Liver (tissue), 4 donors: ENCODE data around the gene VSIG10L. TPM values are rescaled to one million over a fixed set of nuclear protein-coding genes. Genes with fewer than 3 reads are reported as not detected.

Source experiments
- HNF4G ChIP-seq: IDR thresholded peaks from 2 replicates; pipeline ENCODE4 v1.6.1; 2016; ENCODE audit warnings: antibody characterized with exemption
- polyA plus RNA-seq, 2 donors: library from polyadenylated mRNA; stranded (reverse) in 1 of 2; unstranded in 1 of 2; fragments of 200-250 nt in 1 of 2; fragments of >200 nt in 1 of 2; fragmentation: Nextera tagmentation in 1 of 2; extraction: Ambion mirVana in 1 of 2; gene quantifications; one replicate each; pipeline versions ENCODE4 v1.2.1 to v1.2.3, GENCODE V29; 2013 to 2015
- total RNA-seq, 2 donors: library from RNA; depleted of rRNA; stranded (reverse); fragments of >200 nt; gene quantifications; one replicate each; pipeline ENCODE4 v1.2.3, GENCODE V29; 2014
- donor health status: healthy.
- donor health status: healthy.
- donor health status: healthy.

The VSIG10L gene
- total and polyA plus RNA-seq, 4 donors, result 0.60 to 1.8 (median 0.83) TPM

DNA sequence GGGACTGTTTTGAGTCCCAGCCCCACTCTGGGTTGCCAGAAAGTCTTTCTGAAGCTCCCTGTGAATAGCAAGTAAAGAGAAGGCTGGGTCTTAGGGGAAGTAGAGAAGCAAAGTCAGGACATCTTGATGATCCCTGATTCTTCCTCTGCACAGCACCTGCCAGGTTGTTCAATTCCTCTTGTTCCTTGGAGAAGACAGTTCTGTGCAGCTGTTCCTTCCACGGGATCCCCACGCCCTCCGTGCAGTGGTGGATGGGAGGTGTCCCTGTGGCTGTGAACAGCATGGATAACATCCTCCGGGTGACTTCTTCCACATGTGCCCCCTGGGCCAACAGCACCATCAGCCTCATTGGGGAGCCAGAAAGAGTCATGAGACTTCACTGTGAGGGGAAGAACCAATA is 59.6 kb downstream of the VSIG10L start (continued):
- TF ChIP-seq HNF4G, result no peak

Other genes starting within 250 kb of the VSIG10L start
- gene CTU1, start 233.7 kb downstream of the VSIG10L start, total RNA-seq, result 1 to 10 TPM; 3.4 to 3.7 TPM
- gene CTU1, start 233.7 kb downstream of the VSIG10L start, polyA plus RNA-seq, result 1 to 10 TPM in 1 of 2 donors, under 1 TPM in 1; 0.19 to 1.6 TPM
- 1 to 10 TPM; 4.8 to 5.4 TPM for gene SIGLEC9, start 217.2 kb downstream of the VSIG10L start, total RNA-seq
- 1 to 10 TPM; 3.0 to 4.1 TPM for gene SIGLEC9, start 217.2 kb downstream of the VSIG10L start, polyA plus RNA-seq
- gene SIGLEC7, start 199.8 kb downstream of the VSIG10L start, total RNA-seq, result 1 to 10 TPM; 3.2 to 4.7 TPM
- gene SIGLEC7, start 199.8 kb downstream of the VSIG10L start, polyA plus RNA-seq, result 1 to 10 TPM; 2.7 to 4.8 TPM
- 1 to 10 TPM; 2.8 to 4.8 TPM for gene CD33, start 117.1 kb downstream of the VSIG10L start, total RNA-seq
- gene CD33, start 117.1 kb downstream of the VSIG10L start, polyA plus RNA-seq, result 1 to 10 TPM; 1.3 to 5.1 TPM
- gene SIGLECL1, start 91.1 kb downstream of the VSIG10L start, total RNA-seq, result under 1 TPM in 1 of 2 donors, not detected in 1; 0.05 TPM
- gene SIGLECL1, start 91.1 kb downstream of the VSIG10L start, polyA plus RNA-seq, result not detected
- under 1 TPM in 1 of 2 donors, not detected in 1; 0.25 TPM for gene IGLON5, start 30.5 kb downstream of the VSIG10L start, total RNA-seq
- gene IGLON5, start 30.5 kb downstream of the VSIG10L start, polyA plus RNA-seq, result under 1 TPM; 0.25 to 0.46 TPM
- gene ETFB, start 24.2 kb upstream of the VSIG10L start, total RNA-seq, result 100 to 1,000 TPM; 129 to 324 TPM
- gene ETFB, start 24.2 kb upstream of the VSIG10L start, polyA plus RNA-seq, result 100 to 1,000 TPM; 610 to 713 TPM
- gene CLDND2, start 26.9 kb upstream of the VSIG10L start, total RNA-seq, result not detected
- gene CLDND2, start 26.9 kb upstream of the VSIG10L start, polyA plus RNA-seq, result 1 to 10 TPM in 1 of 2 donors, under 1 TPM in 1; 0.22 to 3.0 TPM
- 10 to 100 TPM in 1 of 2 donors, 1 to 10 TPM in 1; 2.0 to 13.6 TPM for gene NKG7, start 30.5 kb upstream of the VSIG10L start, total RNA-seq
- gene NKG7, start 30.5 kb upstream of the VSIG10L start, polyA plus RNA-seq, result 1 to 10 TPM; 5.3 to 6.2 TPM
- not detected for gene LIM2, start 45.8 kb upstream of the VSIG10L start, total RNA-seq
- gene LIM2, start 45.8 kb upstream of the VSIG10L start, polyA plus RNA-seq, result not detected
- under 1 TPM in 1 of 2 donors, not detected in 1; 0.08 TPM for gene C19orf84, start 48.5 kb upstream of the VSIG10L start, total RNA-seq
- gene C19orf84, start 48.5 kb upstream of the VSIG10L start, polyA plus RNA-seq, result not detected
- 1 to 10 TPM; 4.9 to 8.4 TPM for gene SIGLEC10, start 75.5 kb upstream of the VSIG10L start, total RNA-seq
- 1 to 10 TPM; 1.7 to 8.0 TPM for gene SIGLEC10, start 75.5 kb upstream of the VSIG10L start, polyA plus RNA-seq
- gene SIGLEC8, start 116.3 kb upstream of the VSIG10L start, total RNA-seq, result 1 to 10 TPM in 1 of 2 donors, under 1 TPM in 1; 0.09 to 2.3 TPM
- gene SIGLEC8, start 116.3 kb upstream of the VSIG10L start, polyA plus RNA-seq, result under 1 TPM; 0.24 to 0.81 TPM
- not detected for gene CEACAM18, start 136.4 kb upstream of the VSIG10L start, total RNA-seq
- not detected for gene CEACAM18, start 136.4 kb upstream of the VSIG10L start, polyA plus RNA-seq
- 1 to 10 TPM in 1 of 2 donors, under 1 TPM in 1; 0.84 to 5.0 TPM for gene SIGLEC12, start 159.7 kb upstream of the VSIG10L start, total RNA-seq
- gene SIGLEC12, start 159.7 kb upstream of the VSIG10L start, polyA plus RNA-seq, result under 1 TPM; 0.05 to 0.21 TPM
- under 1 TPM; 0.08 to 0.47 TPM for gene SIGLEC6, start 189.5 kb upstream of the VSIG10L start, total RNA-seq
- under 1 TPM in 1 of 2 donors, not detected in 1; 0.08 TPM for gene SIGLEC6, start 189.5 kb upstream of the VSIG10L start, polyA plus RNA-seq
- gene ZNF175, start 229.1 kb upstream of the VSIG10L start, total RNA-seq, result 1 to 10 TPM; 3.9 to 5.3 TPM
- 1 to 10 TPM in 1 of 2 donors, under 1 TPM in 1; 0.60 to 1.1 TPM for gene ZNF175, start 229.1 kb upstream of the VSIG10L start, polyA plus RNA-seq